C4-2B (cell line): Measurements from ENCODE around the gene RPS6KB1.

Source experiments
- ZFX ChIP-seq: fragments of 450-650 bp; IDR thresholded peaks from 2 replicates; pipeline ENCODE4 v1.6.1; 2017
- TF ChIP-seq, protein P1 (sequence below): fragments of 450-650 bp; conservative IDR thresholded peaks from 2 replicates; pipeline ENCODE4 v1.5.1; 2017; ENCODE audit warnings: mild to moderate bottlenecking

DNA sequence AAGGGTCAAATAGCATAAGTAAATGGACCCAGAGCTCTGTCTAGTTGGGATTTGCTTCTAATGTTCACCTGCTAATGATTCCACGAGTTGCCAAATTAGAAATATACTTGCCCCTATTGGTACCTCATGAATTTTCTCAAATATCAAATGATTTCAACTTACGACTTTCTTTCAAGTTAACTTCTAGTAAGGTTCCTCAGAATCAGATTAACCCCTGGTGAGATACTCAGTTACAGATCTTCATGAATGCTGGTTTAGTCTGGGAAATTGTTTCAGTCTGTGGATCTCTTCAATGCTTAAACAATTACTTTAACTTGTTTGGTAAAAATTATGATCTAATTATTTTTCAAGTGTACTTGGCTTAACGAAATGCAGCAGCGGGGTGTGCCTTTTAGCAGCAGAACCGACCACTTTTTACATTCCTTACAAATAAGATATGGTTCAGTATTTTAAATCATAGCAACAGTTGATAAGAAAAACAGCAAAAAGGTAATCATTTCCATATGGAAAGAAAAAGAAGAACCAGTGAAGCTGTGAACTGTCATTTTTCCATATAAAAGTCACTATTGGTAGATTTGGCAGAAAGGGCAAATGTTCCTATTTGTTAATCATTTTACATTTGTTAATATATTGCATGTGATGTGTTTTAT, 34.6 kb upstream of the RPS6KB1 start:
- TF ChIP-seq, protein P1, sequence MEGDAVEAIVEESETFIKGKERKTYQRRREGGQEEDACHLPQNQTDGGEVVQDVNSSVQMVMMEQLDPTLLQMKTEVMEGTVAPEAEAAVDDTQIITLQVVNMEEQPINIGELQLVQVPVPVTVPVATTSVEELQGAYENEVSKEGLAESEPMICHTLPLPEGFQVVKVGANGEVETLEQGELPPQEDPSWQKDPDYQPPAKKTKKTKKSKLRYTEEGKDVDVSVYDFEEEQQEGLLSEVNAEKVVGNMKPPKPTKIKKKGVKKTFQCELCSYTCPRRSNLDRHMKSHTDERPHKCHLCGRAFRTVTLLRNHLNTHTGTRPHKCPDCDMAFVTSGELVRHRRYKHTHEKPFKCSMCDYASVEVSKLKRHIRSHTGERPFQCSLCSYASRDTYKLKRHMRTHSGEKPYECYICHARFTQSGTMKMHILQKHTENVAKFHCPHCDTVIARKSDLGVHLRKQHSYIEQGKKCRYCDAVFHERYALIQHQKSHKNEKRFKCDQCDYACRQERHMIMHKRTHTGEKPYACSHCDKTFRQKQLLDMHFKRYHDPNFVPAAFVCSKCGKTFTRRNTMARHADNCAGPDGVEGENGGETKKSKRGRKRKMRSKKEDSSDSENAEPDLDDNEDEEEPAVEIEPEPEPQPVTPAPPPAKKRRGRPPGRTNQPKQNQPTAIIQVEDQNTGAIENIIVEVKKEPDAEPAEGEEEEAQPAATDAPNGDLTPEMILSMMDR = no peak
- TF ChIP-seq ZFX = no peak
